Adrenal gland (tissue), 5 donors: ENCODE results near the gene DNAH1.
"Not testable (repeated sequence)": the region's sequence is repeated elsewhere in the genome, so short reads cannot be mapped to it uniquely, and the experiment has no call there.

Experiments
- POLR2A ChIP-seq, 2 donors: fragments of 450-650 bp; IDR thresholded peaks; one replicate each; pipeline ENCODE4 v1.6.1; 2017; ENCODE audit warnings: antibody characterized with exemption in 2 of 2, mild to moderate bottlenecking in 2 of 2, moderate library complexity in 1 of 2
- TF ChIP-seq, protein P1 (sequence below), 6 experiments: fragments of 450-650 bp in 4 of 6; fragments of 200-600 bp in 2 of 6; sonication (generic) in 1 of 6; IDR thresholded peaks; 1 replicate in 5 of 6; 2 replicates in 1 of 6; pipeline versions ENCODE4 v1.5.1 to v1.8.0; 2016 to 2021; ENCODE audit warnings: antibody characterized with exemption in 6 of 6, mild to moderate bottlenecking in 2 of 6, moderate library complexity in 1 of 6
- donor health status: DM: no; HTN: no; CAD: no.

GRCh38 chr3:52338131-52338530 lies 22.0 kb downstream of the DNAH1 start:
- TF ChIP-seq, protein P1, sequence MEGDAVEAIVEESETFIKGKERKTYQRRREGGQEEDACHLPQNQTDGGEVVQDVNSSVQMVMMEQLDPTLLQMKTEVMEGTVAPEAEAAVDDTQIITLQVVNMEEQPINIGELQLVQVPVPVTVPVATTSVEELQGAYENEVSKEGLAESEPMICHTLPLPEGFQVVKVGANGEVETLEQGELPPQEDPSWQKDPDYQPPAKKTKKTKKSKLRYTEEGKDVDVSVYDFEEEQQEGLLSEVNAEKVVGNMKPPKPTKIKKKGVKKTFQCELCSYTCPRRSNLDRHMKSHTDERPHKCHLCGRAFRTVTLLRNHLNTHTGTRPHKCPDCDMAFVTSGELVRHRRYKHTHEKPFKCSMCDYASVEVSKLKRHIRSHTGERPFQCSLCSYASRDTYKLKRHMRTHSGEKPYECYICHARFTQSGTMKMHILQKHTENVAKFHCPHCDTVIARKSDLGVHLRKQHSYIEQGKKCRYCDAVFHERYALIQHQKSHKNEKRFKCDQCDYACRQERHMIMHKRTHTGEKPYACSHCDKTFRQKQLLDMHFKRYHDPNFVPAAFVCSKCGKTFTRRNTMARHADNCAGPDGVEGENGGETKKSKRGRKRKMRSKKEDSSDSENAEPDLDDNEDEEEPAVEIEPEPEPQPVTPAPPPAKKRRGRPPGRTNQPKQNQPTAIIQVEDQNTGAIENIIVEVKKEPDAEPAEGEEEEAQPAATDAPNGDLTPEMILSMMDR (IDR thresholded peaks at IDR 0.05), result not testable (repeated sequence)
- not testable (repeated sequence) for TF ChIP-seq POLR2A (IDR thresholded peaks at IDR 0.05)
